Spleen (tissue), 11 donors: Measurements from ENCODE around the gene RPS15. TPM values are rescaled to one million over a fixed set of nuclear protein-coding genes. Genes with fewer than 3 reads are reported as not detected.

Source experiments
- DNase-seq: peaks from one replicate; pipeline ENCODE4 v3.0.0-alpha.2; 2020
- H3K27ac ChIP-seq, 8 donors: fragments of 200-600 bp; sonication (generic) in 7 of 8; 1 replicate in 4 of 8; 2 replicates in 4 of 8; pipeline versions ENCODE4 v1.5.0 to v1.8.0; 2016 to 2021; ENCODE audit warnings: inconsistent platforms in 4 of 8, mild to moderate bottlenecking in 4 of 8, moderate library complexity in 1 of 8
- H3K27me3 ChIP-seq, 7 donors: fragments of 200-600 bp; sonication (generic) in 6 of 7; replicated peaks in 1 of 7; 1 replicate in 4 of 7; 2 replicates in 3 of 7; pipeline versions ENCODE4 v1.5.0 to v1.8.0; 2016 to 2021; ENCODE audit warnings: inconsistent platforms in 3 of 7, mild to moderate bottlenecking in 1 of 7
- H3K36me3 ChIP-seq, 6 donors: fragments of 200-600 bp; sonication (generic) in 5 of 6; 1 replicate in 4 of 6; 2 replicates in 2 of 6; pipeline versions ENCODE4 v1.5.0 to v1.8.0; 2016 to 2021; ENCODE audit warnings: inconsistent platforms in 2 of 6
- H3K4me1 ChIP-seq, 6 donors: fragments of 200-600 bp; sonication (generic) in 5 of 6; 1 replicate in 3 of 6; 2 replicates in 3 of 6; pipeline versions ENCODE4 v1.5.0 to v1.8.0; 2016 to 2021; ENCODE audit warnings: inconsistent platforms in 3 of 6
- H3K4me3 ChIP-seq, 8 donors: fragments of 200-600 bp; sonication (generic) in 7 of 8; 1 replicate in 4 of 8; 2 replicates in 4 of 8; pipeline versions ENCODE4 v1.5.0 to v1.8.0; 2016 to 2021; ENCODE audit warnings: inconsistent platforms in 4 of 8, mild to moderate bottlenecking in 4 of 8, moderate library complexity in 2 of 8
- H3K9me3 ChIP-seq, 8 donors: fragments of 200-600 bp; sonication (generic) in 7 of 8; 1 replicate in 4 of 8; 2 replicates in 4 of 8; pipeline versions ENCODE4 v1.5.0 to v1.8.0; 2016 to 2021; ENCODE audit warnings: inconsistent platforms in 4 of 8
- CTCF ChIP-seq, 11 experiments: fragments of 200-600 bp in 7 of 11; fragments of 450-650 bp in 4 of 11; sonication (generic) in 4 of 11; IDR thresholded peaks in 8 of 11; conservative IDR thresholded peaks in 3 of 11; 1 replicate in 7 of 11; 2 replicates in 4 of 11; pipeline versions ENCODE4 v1.4.0 to v1.8.0; 2016 to 2021; ENCODE audit warnings: antibody characterized with exemption in 11 of 11, inconsistent platforms in 4 of 11, mild to moderate bottlenecking in 1 of 11
- POLR2A ChIP-seq, 3 donors: fragments of 450-650 bp; IDR thresholded peaks; one replicate each; pipeline ENCODE4 v1.5.1; 2017; ENCODE audit warnings: antibody characterized with exemption in 3 of 3, mild to moderate bottlenecking in 1 of 3
- POLR2AphosphoS5 ChIP-seq, 3 donors: sonication (generic); formaldehyde crosslinking; IDR thresholded peaks; one replicate each; pipeline ENCODE4 v1.5.1; 2017; ENCODE audit warnings: antibody characterized with exemption in 3 of 3
- WGBS, 5 donors: extraction: QIAGEN DNeasy Blood & Tissue Kit in 3 of 5; methylation state at CpG; one replicate each; pipeline versions ENCODE4 v1.1.5 to v1.1.7; 2013 to 2018; 5-methylcytosine and 5-hydroxymethylcytosine counted together
- intact Hi-C: fragments of 100-400 bp; cut with DNase I; formaldehyde crosslinking; loops from one replicate; pipeline ENCODE4 v1.15.0; 2023; ENCODE audit warnings: low total_unique reads
- polyA plus RNA-seq, 3 donors: library from polyadenylated mRNA; stranded (reverse); fragments of 200-250 nt; gene quantifications; one replicate each; pipeline ENCODE4 v1.2.1, GENCODE V29; 2013
- total RNA-seq, 7 donors: library from RNA; depleted of rRNA in 3 of 7; stranded (reverse); fragments of >200 nt in 3 of 7; fragmentation: NEBNext Ultra II Directional in 4 of 7; extraction: Animal tissue kit (Norgen Biotek cat#: 25700) in 4 of 7; gene quantifications; one replicate each; pipeline versions ENCODE4 v1.1.0 to v1.2.1, GENCODE V29; 2016 to 2021
- donor health status: healthy with polysubstance abuse.
- donor health status: DM: no; HTN: no; CAD: no; lungs with moderate emphysema.
- donor health status: DM: no; HTN: no; CAD: no.
- donor health status: Bipolar disorder and iron deficiency.
- donor health status: healthy.
- donor health status: DM: no; HTN: no; CAD: no.
- donor health status: DM: yes; HTN: yes; CAD: no.

RPS15 gene
- total and polyA plus RNA-seq, 10 donors, result 932 to 5,849 (median 4,147) TPM

DNA sequence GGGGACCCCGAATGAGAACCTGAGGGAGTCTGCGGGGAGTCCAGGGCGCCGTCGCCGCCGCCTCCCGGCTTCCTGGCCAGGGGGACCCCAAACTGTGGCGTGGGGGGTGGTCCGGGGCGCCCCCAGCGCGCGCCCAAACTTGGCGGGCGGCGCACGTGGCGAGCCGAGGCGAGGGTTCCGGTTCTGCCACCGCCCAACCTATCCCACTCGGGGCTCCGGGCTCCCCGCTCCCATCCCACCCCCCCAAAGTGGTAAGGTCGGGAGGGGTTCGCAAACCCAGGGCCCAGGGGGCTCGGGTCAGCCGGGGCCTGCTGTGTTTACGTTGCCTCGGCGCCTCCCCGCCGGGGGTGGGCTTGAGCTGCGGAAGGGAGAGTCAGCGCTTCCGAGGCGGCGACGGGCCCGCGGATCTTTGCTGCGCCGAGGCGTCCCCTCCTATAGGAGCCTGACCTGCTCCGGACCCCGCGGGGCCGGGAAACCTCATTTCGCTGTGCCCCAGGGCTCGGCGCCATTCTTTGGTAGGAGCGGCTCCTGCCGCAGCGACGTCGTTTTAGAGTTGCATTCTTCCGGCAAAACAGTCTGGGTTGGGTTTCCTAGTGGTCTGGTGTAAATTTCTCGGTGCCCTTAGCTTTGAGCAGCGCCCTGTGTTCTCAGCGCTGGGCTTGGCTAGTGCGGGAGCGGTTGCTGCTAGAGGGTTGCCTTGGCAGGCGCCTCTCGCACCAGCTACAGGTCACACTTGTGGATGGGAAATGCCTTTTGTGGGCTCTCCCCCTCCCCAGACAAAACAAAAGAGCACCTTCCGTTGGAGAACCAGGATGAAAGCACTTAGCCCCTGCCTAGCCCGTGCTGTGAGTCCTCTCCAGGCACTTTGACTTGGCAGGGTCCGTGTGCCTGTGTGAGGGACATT, 29.6 kb upstream of the RPS15 start:
- peak; percentile 90 for DNase-seq
- WGBS, 5 donors, result 0 to 10% (median 1%) methylated on average over 4 to 69 of the region's 69 CpGs
- Histone ChIP-seq H3K36me3 (peaks cover 0 to 44% (median 13%) of the 10 kb centered on the region in 6 donors), H3K9me3 (no peaks in the 10 kb centered on the region), H3K4me1 (peaks cover 40 to 77% (median 64%) of the 10 kb centered on the region in 6 donors), H3K4me3 (peak overlapping the region; percentile 89 to 98 (median 94)), H3K27ac (peak overlapping the region; percentile 84 to 98 (median 94)), H3K27me3 (peaks cover 0 to 5% (median 0%) of the 10 kb centered on the region in 7 donors)
- TF ChIP-seq CTCF (IDR thresholded peaks at IDR 0.05 in 8 of 11, conservative IDR thresholded peaks at IDR 0.05 in 3 of 11), result no peak
- TF ChIP-seq POLR2AphosphoS5 (IDR thresholded peaks at IDR 0.05), result peak; percentile 59 to 77 (median 71)
- intact Hi-C loops, result loop anchor here (10.0 kb wide), 1 partner anchor 134 kb away; the partner anchor contains the start of gene FAM174C

DNA sequence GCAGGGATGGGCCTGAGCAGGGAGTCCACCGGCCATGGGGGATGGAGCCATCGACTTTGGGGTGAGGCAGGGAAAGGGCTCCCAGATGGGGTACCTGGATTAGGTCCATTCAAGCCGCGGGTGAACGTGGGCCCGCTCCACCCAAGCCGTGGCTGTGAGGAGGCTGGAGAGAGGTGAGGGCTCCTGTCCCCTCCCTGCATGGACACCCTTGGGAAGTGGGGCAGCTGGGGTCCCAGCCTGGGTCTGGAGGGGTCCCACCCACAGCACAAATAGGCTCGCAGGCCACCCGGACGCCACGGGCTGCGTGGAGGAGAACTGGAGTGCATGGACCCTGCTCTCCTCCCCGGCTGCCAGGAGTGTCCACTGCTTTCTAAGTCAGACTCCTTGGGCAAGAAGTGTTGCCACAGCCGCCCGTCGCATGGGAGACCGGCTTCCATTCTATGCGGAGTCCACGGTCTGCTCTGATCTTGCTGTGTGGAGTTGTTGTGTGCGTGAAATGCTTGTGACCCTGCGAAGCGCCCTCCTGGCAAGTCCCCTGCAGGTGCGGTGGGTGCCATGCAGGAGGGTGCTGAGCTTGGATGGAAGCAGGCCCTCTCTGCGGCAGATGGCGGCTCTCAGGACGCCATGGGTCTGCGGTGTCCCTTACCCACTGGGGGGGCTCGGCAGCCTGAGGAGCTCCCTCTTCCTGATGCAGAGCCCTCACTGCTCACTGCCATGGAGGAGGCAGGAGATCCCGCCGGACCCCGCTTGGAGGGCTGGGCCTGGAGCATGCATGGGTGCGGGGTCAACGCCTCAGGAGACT, 28.8 kb upstream of the RPS15 start:
- Histone ChIP-seq H3K27ac (peak overlapping the region; percentile 84 to 98 (median 94)), H3K36me3 (peaks cover 0 to 53% (median 14%) of the 10 kb centered on the region in 6 donors), H3K4me3 (peak overlapping the region; percentile 89 to 98 (median 94)), H3K27me3 (no peaks in the 10 kb centered on the region), H3K4me1 (peaks cover 45 to 82% (median 72%) of the 10 kb centered on the region in 6 donors), H3K9me3 (no peaks in the 10 kb centered on the region)
- intact Hi-C loops, result loop anchor here (10.0 kb wide), 1 partner anchor 135 kb away; the partner anchor contains the start of gene FAM174C
- DNase-seq, result no peak
- 57 to 73% (median 63%) methylated on average over 12 to 33 of the region's 33 CpGs for WGBS, 5 donors
- no peak for TF ChIP-seq CTCF (IDR thresholded peaks at IDR 0.05 in 8 of 11, conservative IDR thresholded peaks at IDR 0.05 in 3 of 11)
- no peak for TF ChIP-seq POLR2AphosphoS5 (IDR thresholded peaks at IDR 0.05)
- TF ChIP-seq POLR2A (IDR thresholded peaks at IDR 0.05), result no peak

GRCh38 chr19:1410136-1410786, 27.9 kb upstream of the RPS15 start:
- intact Hi-C loops, result no loop called here
- Histone ChIP-seq H3K4me1 (peaks cover 51 to 86% (median 79%) of the 10 kb centered on the region in 6 donors), H3K27ac (peak overlapping the region in 7 of 8 donors; percentile 60 to 98 (median 96)), H3K27me3 (no peaks in the 10 kb centered on the region), H3K4me3 (peak overlapping the region in 4 of 8 donors; percentile 92 to 98 (median 94)), H3K9me3 (no peaks in the 10 kb centered on the region), H3K36me3 (peaks cover 0 to 58% (median 14%) of the 10 kb centered on the region in 6 donors)
- WGBS, 5 donors, result 53 to 76% (median 60%) methylated on average over 17 to 23 of the region's 23 CpGs
- no peak for DNase-seq
- no peak for TF ChIP-seq CTCF (IDR thresholded peaks at IDR 0.05 in 8 of 11, conservative IDR thresholded peaks at IDR 0.05 in 3 of 11)
- TF ChIP-seq POLR2A (IDR thresholded peaks at IDR 0.05), result no peak
- peak in 1 of 3 donors; percentile 64 for TF ChIP-seq POLR2AphosphoS5 (IDR thresholded peaks at IDR 0.05)
